HL-60 (cell line): ENCODE measurements around the gene CBX5.

Experiments
- DNase-seq, 2 experiments: peaks; one replicate each; pipeline ENCODE4 v3.0.0-alpha.2; 2010 to 2020; ENCODE audit warnings: low read depth in 1 of 2, low spot score in 1 of 2
- H3K27ac ChIP-seq: fragments of 250-450 bp; sonication (Bioruptor Pico); replicated peaks from 2 replicates; pipeline ENCODE4 v1.5.1; 2020; ENCODE audit warnings: mild to moderate bottlenecking, moderate library complexity
- H3K27me3 ChIP-seq: fragments of 250-450 bp; sonication (Bioruptor Pico); 2 replicates; pipeline ENCODE4 v1.5.1; 2021; ENCODE audit warnings: mild to moderate bottlenecking, moderate library complexity; ENCODE audit not compliant: insufficient read depth, poor library complexity, severe bottlenecking
- H3K4me3 ChIP-seq: replicated peaks from 2 replicates; pipeline ENCODE4 v1.5.1; 2011; ENCODE audit warnings: mild to moderate bottlenecking, control low read depth, low read length; ENCODE audit not compliant: insufficient read depth
- CTCF ChIP-seq: IDR thresholded peaks from one replicate; pipeline ENCODE4 v1.5.1; 2011; ENCODE audit warnings: low read length, control low read depth, inconsistent platforms; ENCODE audit not compliant: insufficient read depth
- GABPA ChIP-seq: IDR thresholded peaks from 2 replicates; pipeline ENCODE4 v1.6.1; 2012; ENCODE audit warnings: low read depth
- POLR2AphosphoS5 ChIP-seq: IDR thresholded peaks from 2 replicates; pipeline ENCODE4 v1.6.1; 2012; ENCODE audit warnings: low read depth
- REST ChIP-seq: IDR thresholded peaks from 2 replicates; pipeline ENCODE4 v1.6.1; 2012; ENCODE audit warnings: low read depth; ENCODE audit not compliant: insufficient replicate concordance
- SPI1 ChIP-seq: IDR thresholded peaks from 2 replicates; pipeline ENCODE4 v1.6.1; 2012; ENCODE audit warnings: low read depth, mild to moderate bottlenecking, borderline replicate concordance

Gene CBX5

GRCh38 chr12:54287261-54288157 is 7.6 kb upstream of the CBX5 start:
- no peak overlapping the region; the same call in none of the 2 replicates for H3K27ac ChIP-seq
- H3K4me3 ChIP-seq: no peak overlapping the region
- DNase-seq: peak in 1 of 2 experiments; percentile 13

GRCh38 chr12:54286042-54287030 is 6.4 kb upstream of the CBX5 start:
- Histone ChIP-seq H3K4me3 (no peak overlapping the region), H3K27ac (peak overlapping the region; percentile 2), H3K27me3 (no peaks in the 10 kb centered on the region)
- TF ChIP-seq REST (no peak), POLR2AphosphoS5 (peak; percentile 89), GABPA (no peak), CTCF (no peak), SPI1 (peak; percentile 64; the same call in 1 of the 2 replicates)
- no peak for DNase-seq

More at GRCh38 chr12:54287261-54288157, 7.6 kb upstream of the CBX5 start:
- TF ChIP-seq CTCF (no peak), POLR2AphosphoS5 (peak; percentile 99)
- no peaks in the 10 kb centered on the region for H3K27me3 ChIP-seq

GRCh38 chr12:54285150-54286041 is 5.5 kb upstream of the CBX5 start:
- no peak overlapping the region; the same call in 1 of the 2 replicates for H3K4me3 ChIP-seq

More at GRCh38 chr12:54285150-54286041, 5.5 kb upstream of the CBX5 start:
- Histone ChIP-seq H3K27ac (peak overlapping the region; percentile 2; the same call in 1 of the 2 replicates), H3K27me3 (no peaks in the 10 kb centered on the region)
- TF ChIP-seq POLR2AphosphoS5 (no peak), CTCF (no peak), SPI1 (no peak), REST (no peak), GABPA (no peak)
- DNase-seq: no peak
